ENCODE results near the gene AKT3.

The AKT3 gene

GRCh38 chr1:243462929-243463697 lies 386.9 kb downstream of the AKT3 start:
- no peak for DNase-seq (ENCODE audit: low read depth)

DNA sequence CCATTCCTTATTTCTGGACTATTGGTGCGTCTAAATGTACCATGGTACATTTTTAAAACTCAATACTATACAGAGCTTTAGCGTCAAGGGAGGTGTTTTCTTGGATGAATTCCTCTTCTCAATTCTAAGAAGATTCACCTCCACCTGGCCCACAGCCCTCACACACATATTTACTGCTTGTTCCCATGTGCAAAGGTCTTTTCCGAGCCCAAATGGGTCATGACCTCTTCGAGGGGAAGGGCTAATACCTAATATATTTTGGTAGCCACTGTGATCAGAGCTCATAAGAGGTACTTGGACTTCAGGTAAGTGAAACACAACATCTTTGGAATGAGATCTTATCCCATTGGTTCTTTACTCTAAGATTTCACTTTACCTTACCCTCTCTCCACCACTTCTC lies 388.3 kb downstream of the AKT3 start:
- no peak for DNase-seq (ENCODE audit: low read depth)

DNA sequence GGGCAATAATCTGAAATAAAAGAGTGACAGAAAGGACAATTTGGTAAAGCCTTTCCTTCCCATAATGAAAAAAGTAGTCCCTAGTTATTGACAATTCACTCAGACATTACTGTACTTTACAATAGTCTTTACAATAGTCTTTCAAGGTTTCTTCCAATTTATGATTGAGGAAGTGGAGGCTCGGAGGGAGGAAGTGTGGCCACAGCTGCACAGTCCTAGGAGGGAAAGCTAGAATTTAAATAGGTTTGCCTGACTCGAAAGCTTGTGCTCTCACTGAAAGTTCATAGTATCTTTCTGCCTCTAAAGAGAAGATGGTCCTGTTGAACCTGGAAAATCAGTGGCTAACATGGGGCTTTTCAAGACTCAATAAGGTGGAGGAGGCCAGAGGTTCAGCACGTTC lies 391.0 kb downstream of the AKT3 start:
- DNase-seq (ENCODE audit: low read depth): no peak

GRCh38 chr1:243457363-243457982 lies 392.6 kb downstream of the AKT3 start:
- no peak for DNase-seq (ENCODE audit: low read depth)

- no peak for DNase-seq (ENCODE audit: low read depth)
These were observed 394.0 kb downstream of the AKT3 start for GRCh38 chr1:243455760-243456651.

DNA sequence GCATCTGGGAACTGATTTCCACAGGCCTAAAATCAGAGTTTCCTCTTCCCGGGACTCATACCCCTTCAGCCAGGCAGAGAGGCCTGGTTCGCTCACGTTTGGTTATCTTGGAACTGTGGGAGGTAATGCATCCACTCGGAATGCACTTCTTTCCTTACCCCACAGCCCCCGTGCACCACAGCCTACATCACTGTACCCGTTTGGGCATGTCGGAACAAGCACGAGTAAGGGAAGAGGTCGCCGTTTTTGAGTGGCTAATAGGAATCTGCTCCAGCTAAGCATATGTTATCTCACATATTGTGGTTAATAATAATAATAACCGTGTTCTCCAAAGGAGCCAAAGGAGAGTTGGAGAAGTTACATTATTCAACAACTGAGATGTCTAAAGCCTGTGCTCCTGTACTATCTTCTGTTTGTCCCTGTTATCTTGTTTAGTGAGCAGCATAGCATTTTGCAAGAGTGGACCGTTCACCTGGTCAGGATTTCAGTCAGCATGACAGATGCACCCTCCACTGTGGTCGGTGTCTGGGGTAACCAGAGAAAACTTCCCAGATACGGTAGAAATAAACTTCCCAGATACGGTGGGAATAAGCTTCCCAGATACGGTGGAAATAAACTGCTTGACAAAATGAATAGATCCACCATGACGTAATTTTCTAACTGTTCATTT lies 395.6 kb downstream of the AKT3 start:
- no peak for DNase-seq (ENCODE audit: low read depth)

DNA sequence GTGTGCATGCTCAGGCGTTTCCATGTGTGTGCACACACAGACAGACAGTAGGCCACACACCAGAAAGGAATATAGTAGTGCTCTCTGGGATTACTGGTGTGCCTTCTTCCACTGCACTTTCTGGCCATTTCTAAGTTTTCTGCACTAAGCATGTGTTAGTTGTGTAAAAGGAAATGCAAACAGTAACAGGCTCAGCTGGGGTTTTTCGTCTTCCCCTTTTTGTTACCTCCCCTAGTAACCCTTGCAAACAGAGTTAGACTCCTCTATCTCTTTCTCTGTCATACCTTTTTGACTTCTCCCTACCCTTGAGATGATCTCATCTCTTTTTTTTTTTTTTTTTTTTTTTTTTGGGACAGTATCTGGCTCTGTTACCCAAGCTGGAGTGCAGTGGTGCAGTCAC lies 398.0 kb downstream of the AKT3 start:
- no peak for DNase-seq (ENCODE audit: low read depth)

- no peak for DNase-seq (ENCODE audit: low read depth)
These were observed 400.7 kb downstream of the AKT3 start for GRCh38 chr1:243449373-243449772.

GRCh38 chr1:243447844-243448243 lies 402.2 kb downstream of the AKT3 start:
- DNase-seq (ENCODE audit: low read depth): no peak

GRCh38 chr1:243447347-243447746 lies 402.7 kb downstream of the AKT3 start:
- DNase-seq (ENCODE audit: low read depth): no peak

GRCh38 chr1:243443557-243443956 lies 406.5 kb downstream of the AKT3 start:
- no peak for DNase-seq (ENCODE audit: low read depth)

DNA sequence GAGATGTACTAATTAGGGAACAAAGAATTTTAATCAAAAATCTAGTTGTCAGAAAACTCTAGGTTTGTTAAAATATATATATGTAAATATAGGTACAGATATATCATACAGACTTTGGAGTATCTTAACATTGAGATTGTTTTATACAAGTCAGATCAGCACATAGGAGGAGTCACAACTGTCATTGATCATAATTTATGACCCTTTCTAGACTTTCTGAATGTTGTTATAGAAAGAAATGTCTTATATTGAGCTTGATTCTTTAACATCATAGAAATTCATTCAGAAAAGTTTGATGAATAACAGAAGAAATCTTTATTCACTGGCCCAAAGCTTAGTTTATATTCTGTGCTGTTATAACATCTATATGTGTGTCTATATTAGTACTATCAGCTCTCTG lies 408.4 kb downstream of the AKT3 start:
- no peak for DNase-seq (ENCODE audit: low read depth)

GRCh38 chr1:243440406-243440805 lies 409.6 kb downstream of the AKT3 start:
- no peak for DNase-seq (ENCODE audit: low read depth)

GRCh38 chr1:243438815-243439214 lies 411.2 kb downstream of the AKT3 start:
- DNase-seq (ENCODE audit: low read depth): no peak
